Measurements from ENCODE around the gene GOLGB1.
"Not testable (repeated sequence)": the region's sequence is repeated elsewhere in the genome, so short reads cannot be mapped to it uniquely, and the experiment has no call there.

GOLGB1 gene

DNA sequence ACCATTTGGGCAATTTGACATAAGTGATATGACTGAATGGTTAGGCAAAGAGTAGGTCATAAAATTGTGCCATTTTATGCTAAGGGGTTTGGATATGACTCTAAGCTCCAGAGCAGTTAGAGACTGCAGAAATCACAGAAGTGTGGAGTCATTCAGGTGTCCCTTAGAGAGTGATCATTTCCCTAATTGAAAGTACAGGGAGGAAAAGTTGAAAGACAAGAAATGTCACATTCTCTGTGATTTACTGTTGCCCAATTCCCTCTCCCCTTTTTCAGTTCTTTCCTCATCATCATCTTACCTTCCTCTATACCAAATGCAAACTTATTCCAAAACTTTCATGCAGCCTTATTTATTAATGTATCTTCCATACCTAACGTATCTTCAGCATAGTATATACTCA is 2.7 kb upstream of the GOLGB1 start:
- H4K8ac ChIP-seq (ENCODE audit: low read depth, low read length): no peak overlapping the region
- no peak overlapping the region for H2BK15ac ChIP-seq (replicated peaks; ENCODE audit: low read depth)
- WGBS (ENCODE audit: extremely low coverage, insufficient coverage, low lambda C conversion rate): 100% methylated on average over 1 of the region's 1 CpG
- H3K4ac ChIP-seq (ENCODE audit: low read depth, low read length): no peak overlapping the region
- no peak overlapping the region for H3K23ac ChIP-seq (ENCODE audit: low read length)
- no peak overlapping the region for H4K5ac ChIP-seq (ENCODE audit: low read length)
- H3K27ac ChIP-seq (ENCODE audit: low read depth, low read length): no peak overlapping the region
- DNase-seq: peak; percentile 9
- no peaks in the 10 kb centered on the region for H3K36me3 ChIP-seq (ENCODE audit: control insufficient read depth, insufficient read depth, low read length)
- no peak overlapping the region for H3K9ac ChIP-seq (ENCODE audit: low read length)
- no peak overlapping the region for H3K4me3 ChIP-seq (ENCODE audit: low read length)
- peaks cover 8% of the 10 kb centered on the region for H3K79me2 ChIP-seq (ENCODE audit: control insufficient read depth, insufficient read depth, low read length)
- H2AK5ac ChIP-seq (ENCODE audit: low read length): no peak overlapping the region
- no peak overlapping the region for H3K56ac ChIP-seq (ENCODE audit: low read length)
- H3K27me3 ChIP-seq (ENCODE audit: insufficient read depth, low read length, poor library complexity): no peaks in the 10 kb centered on the region
- no peak overlapping the region for H3K18ac ChIP-seq (ENCODE audit: low read length)
- H3K79me1 ChIP-seq (ENCODE audit: low read length): peaks cover 6% of the 10 kb centered on the region
- H2BK120ac ChIP-seq (ENCODE audit: low read depth, low read length): no peak overlapping the region
- no peak overlapping the region for H2BK5ac ChIP-seq (ENCODE audit: low read length)
- peaks cover 3% of the 10 kb centered on the region for H3K4me1 ChIP-seq (ENCODE audit: control insufficient read depth, low read depth, low read length)
- no peak overlapping the region for H3K4me2 ChIP-seq (ENCODE audit: low read length)

DNA sequence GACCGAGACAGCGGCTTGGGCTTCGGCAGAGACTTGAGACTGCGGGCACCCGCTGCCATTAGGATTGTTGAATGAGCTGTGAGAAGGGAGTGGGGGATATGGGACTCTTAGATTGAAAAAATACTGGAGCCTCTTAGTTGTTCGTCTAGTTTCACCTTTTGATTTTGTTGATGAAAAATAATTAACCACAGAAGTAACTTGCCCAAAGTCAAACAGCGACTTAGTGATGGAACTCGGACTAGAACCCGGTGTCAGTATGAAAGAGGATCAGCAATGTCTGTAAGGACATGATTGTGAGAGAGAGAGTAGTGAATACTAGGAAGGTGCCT is 510 bp upstream of the GOLGB1 start:
- Histone ChIP-seq H3K4me2 (ENCODE audit: low read length) (peak overlapping the region; percentile 83), H3K4me3 (ENCODE audit: low read length) (peak overlapping the region; percentile 64), H3K36me3 (ENCODE audit: control insufficient read depth, insufficient read depth, low read length) (no peaks in the 10 kb centered on the region), H3K56ac (ENCODE audit: low read length) (peak overlapping the region; percentile 53), H2BK120ac (ENCODE audit: low read depth, low read length) (no peak overlapping the region), H2BK5ac (ENCODE audit: low read length) (no peak overlapping the region), H3K23ac (ENCODE audit: low read length) (no peak overlapping the region), H3K79me2 (ENCODE audit: control insufficient read depth, insufficient read depth, low read length) (peaks cover 8% of the 10 kb centered on the region), H3K4ac (ENCODE audit: low read depth, low read length) (no peak overlapping the region), H3K4me1 (ENCODE audit: control insufficient read depth, low read depth, low read length) (peaks cover 3% of the 10 kb centered on the region), H2AK5ac (ENCODE audit: low read length) (no peak overlapping the region), H3K18ac (ENCODE audit: low read length) (no peak overlapping the region), H3K79me1 (ENCODE audit: low read length) (peaks cover 7% of the 10 kb centered on the region), H4K8ac (ENCODE audit: low read depth, low read length) (no peak overlapping the region), H3K9ac (ENCODE audit: low read length) (peak overlapping the region; percentile 66), H3K27me3 (ENCODE audit: insufficient read depth, low read length, poor library complexity) (no peaks in the 10 kb centered on the region), H4K5ac (ENCODE audit: low read length) (no peak overlapping the region), H3K27ac (ENCODE audit: low read depth, low read length) (no peak overlapping the region), H2BK15ac (replicated peaks; ENCODE audit: low read depth) (no peak overlapping the region)
- WGBS (ENCODE audit: extremely low coverage, insufficient coverage, low lambda C conversion rate): no CpG with 5 or more reads among the region's 9 CpGs
- no peak for DNase-seq

DNA sequence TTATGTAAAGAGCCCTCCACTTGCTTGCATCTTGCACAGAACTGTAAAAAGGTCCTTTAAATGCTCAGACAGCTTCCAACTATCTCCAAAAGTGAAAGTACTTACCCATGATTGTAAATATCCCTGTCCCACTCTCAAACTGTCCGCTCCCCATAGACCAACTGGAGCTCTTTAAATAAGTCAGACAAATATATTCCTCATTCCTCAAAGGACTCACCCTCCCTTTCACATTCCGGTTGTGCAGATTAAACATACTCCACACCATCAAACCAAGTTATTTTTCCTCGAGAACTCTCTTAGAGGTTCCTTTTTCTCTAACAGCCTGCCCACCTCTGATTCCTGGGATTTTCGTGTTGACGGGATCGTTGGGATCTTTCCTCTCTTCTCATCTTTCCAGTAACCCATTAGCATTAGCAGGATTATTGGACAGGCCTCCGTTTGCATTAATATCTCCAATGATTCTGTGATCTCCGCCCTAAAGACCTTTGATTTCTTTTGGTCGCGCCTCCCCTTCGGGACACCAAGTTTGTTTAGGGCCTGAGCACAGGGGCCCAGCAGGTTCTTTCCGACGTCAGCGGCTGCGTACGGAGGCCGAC is 763 bp downstream of the GOLGB1 start:
- no peak overlapping the region for H3K18ac ChIP-seq (ENCODE audit: low read length)
- no CpG with 5 or more reads among the region's 17 CpGs for WGBS (ENCODE audit: extremely low coverage, insufficient coverage, low lambda C conversion rate)

DNA sequence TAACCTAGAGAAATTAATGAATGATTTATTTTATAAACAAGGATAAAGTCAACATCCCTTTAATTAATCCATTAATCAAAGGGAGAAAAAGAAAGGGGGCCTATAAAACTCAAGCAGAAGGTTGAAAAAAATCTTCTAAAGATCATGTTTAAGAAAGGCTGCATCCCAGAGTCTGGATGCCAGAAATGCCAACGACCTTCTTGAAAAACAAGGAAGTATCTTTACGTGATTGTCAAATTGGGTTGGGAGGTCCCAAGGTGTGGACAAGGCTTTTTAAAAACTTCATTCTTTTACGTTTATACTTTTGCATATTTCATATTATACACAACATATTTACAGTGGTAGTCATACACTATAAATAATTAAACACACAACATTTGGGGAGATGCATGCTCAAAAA is 1.6 kb downstream of the GOLGB1 start:
- H2AK5ac ChIP-seq (ENCODE audit: low read length): no peak overlapping the region
- H3K18ac ChIP-seq (ENCODE audit: low read length): no peak overlapping the region
- DNase-seq: peak; percentile 23
- H3K79me2 ChIP-seq (ENCODE audit: control insufficient read depth, insufficient read depth, low read length): peaks cover 8% of the 10 kb centered on the region
- peaks cover 3% of the 10 kb centered on the region for H3K4me1 ChIP-seq (ENCODE audit: control insufficient read depth, low read depth, low read length)
- no peak overlapping the region for H4K5ac ChIP-seq (ENCODE audit: low read length)
- no peak overlapping the region for H2BK5ac ChIP-seq (ENCODE audit: low read length)
- H3K4me3 ChIP-seq (ENCODE audit: low read length): no peak overlapping the region
- H3K27me3 ChIP-seq (ENCODE audit: insufficient read depth, low read length, poor library complexity): no peaks in the 10 kb centered on the region
- H3K27ac ChIP-seq (ENCODE audit: low read depth, low read length): no peak overlapping the region
- H2BK120ac ChIP-seq (ENCODE audit: low read depth, low read length): no peak overlapping the region
- no peak overlapping the region for H3K9ac ChIP-seq (ENCODE audit: low read length)
- no peak overlapping the region for H3K4ac ChIP-seq (ENCODE audit: low read depth, low read length)
- no peaks in the 10 kb centered on the region for H3K36me3 ChIP-seq (ENCODE audit: control insufficient read depth, insufficient read depth, low read length)
- H4K8ac ChIP-seq (ENCODE audit: low read depth, low read length): no peak overlapping the region
- H3K56ac ChIP-seq (ENCODE audit: low read length): no peak overlapping the region
- WGBS (ENCODE audit: extremely low coverage, insufficient coverage, low lambda C conversion rate): no CpG with 5 or more reads among the region's 3 CpGs
- H3K4me2 ChIP-seq (ENCODE audit: low read length): no peak overlapping the region
- H3K79me1 ChIP-seq (ENCODE audit: low read length): peaks cover 11% of the 10 kb centered on the region
- no peak overlapping the region for H2BK15ac ChIP-seq (replicated peaks; ENCODE audit: low read depth)
- H3K23ac ChIP-seq (ENCODE audit: low read length): no peak overlapping the region

More for the DNA sequence above, 763 bp downstream of the GOLGB1 start:
- peak overlapping the region; percentile 96 for H3K56ac ChIP-seq (ENCODE audit: low read length)
- peaks cover 8% of the 10 kb centered on the region for H3K79me2 ChIP-seq (ENCODE audit: control insufficient read depth, insufficient read depth, low read length)
- H3K79me1 ChIP-seq (ENCODE audit: low read length): peaks cover 11% of the 10 kb centered on the region
- no peak overlapping the region for H2BK5ac ChIP-seq (ENCODE audit: low read length)
- H3K9ac ChIP-seq (ENCODE audit: low read length): peak overlapping the region; percentile 97
- no peak overlapping the region for H4K8ac ChIP-seq (ENCODE audit: low read depth, low read length)
- peaks cover 3% of the 10 kb centered on the region for H3K4me1 ChIP-seq (ENCODE audit: control insufficient read depth, low read depth, low read length)
- no peak overlapping the region for H2BK120ac ChIP-seq (ENCODE audit: low read depth, low read length)
- no peak overlapping the region for H3K4ac ChIP-seq (ENCODE audit: low read depth, low read length)
- H3K36me3 ChIP-seq (ENCODE audit: control insufficient read depth, insufficient read depth, low read length): no peaks in the 10 kb centered on the region
- H3K4me2 ChIP-seq (ENCODE audit: low read length): peak overlapping the region; percentile 83
- H2BK15ac ChIP-seq (replicated peaks; ENCODE audit: low read depth): no peak overlapping the region
- DNase-seq: no peak
- no peaks in the 10 kb centered on the region for H3K27me3 ChIP-seq (ENCODE audit: insufficient read depth, low read length, poor library complexity)
- H3K4me3 ChIP-seq (ENCODE audit: low read length): peak overlapping the region; percentile 97
- no peak overlapping the region for H2AK5ac ChIP-seq (ENCODE audit: low read length)
- H3K23ac ChIP-seq (ENCODE audit: low read length): no peak overlapping the region
- no peak overlapping the region for H3K27ac ChIP-seq (ENCODE audit: low read depth, low read length)
- H4K5ac ChIP-seq (ENCODE audit: low read length): no peak overlapping the region

DNA sequence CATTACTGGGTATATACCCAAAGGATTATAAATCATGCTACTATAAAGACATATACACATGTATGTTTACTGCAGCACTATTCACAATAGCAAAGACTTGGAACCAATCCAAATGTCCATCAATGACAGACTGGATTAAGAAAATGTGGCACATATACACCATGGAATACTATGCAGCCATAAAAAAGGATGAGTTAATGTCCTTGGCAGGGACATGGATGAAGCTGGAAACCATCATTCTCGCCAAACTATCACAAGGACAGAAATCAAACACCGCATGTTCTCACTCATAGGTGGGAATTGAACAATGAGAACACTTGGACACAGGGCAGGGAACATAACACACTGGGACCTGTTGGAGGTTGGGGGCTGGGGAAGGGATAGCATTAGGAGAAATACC is 6.4 kb downstream of the GOLGB1 start:
- not testable (repeated sequence) for H3K4me3 ChIP-seq (ENCODE audit: low read length); H3K27me3 ChIP-seq (ENCODE audit: insufficient read depth, low read length, poor library complexity); DNase-seq; H2AK5ac ChIP-seq (ENCODE audit: low read length); H3K18ac ChIP-seq (ENCODE audit: low read length); H4K5ac ChIP-seq (ENCODE audit: low read length); H3K36me3 ChIP-seq (ENCODE audit: control insufficient read depth, insufficient read depth, low read length); H3K56ac ChIP-seq (ENCODE audit: low read length); H2BK5ac ChIP-seq (ENCODE audit: low read length); H3K23ac ChIP-seq (ENCODE audit: low read length); H2BK120ac ChIP-seq (ENCODE audit: low read depth, low read length); H3K4me2 ChIP-seq (ENCODE audit: low read length); H3K4ac ChIP-seq (ENCODE audit: low read depth, low read length); H4K8ac ChIP-seq (ENCODE audit: low read depth, low read length); H3K4me1 ChIP-seq (ENCODE audit: control insufficient read depth, low read depth, low read length); H3K27ac ChIP-seq (ENCODE audit: low read depth, low read length); H3K79me1 ChIP-seq (ENCODE audit: low read length); H3K9ac ChIP-seq (ENCODE audit: low read length); H3K79me2 ChIP-seq (ENCODE audit: control insufficient read depth, insufficient read depth, low read length); H2BK15ac ChIP-seq (replicated peaks; ENCODE audit: low read depth)
- WGBS (ENCODE audit: extremely low coverage, insufficient coverage, low lambda C conversion rate): no CpG with 5 or more reads among the region's 2 CpGs

DNA sequence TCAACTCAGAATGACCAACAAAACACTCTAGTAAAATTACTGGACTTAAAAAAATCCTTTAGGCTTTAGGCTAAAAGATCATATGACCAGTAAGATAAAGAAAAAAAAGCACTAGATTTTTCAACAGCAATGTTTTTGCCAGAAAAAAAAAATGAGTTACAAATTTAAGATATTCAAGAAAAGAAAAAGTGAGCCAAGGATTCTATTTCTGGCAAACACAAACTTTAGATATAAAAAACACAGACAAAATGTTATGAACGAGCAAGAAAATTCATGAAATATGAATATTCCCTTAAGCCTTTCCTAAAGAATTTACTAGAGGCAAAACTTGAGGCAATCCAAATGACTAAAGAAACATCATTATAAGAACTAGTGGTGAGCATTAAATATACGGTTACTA is 8.6 kb downstream of the GOLGB1 start:
- Histone ChIP-seq H3K79me1 (ENCODE audit: low read length) (peaks cover 7% of the 10 kb centered on the region), H2AK5ac (ENCODE audit: low read length) (no peak overlapping the region), H3K36me3 (ENCODE audit: control insufficient read depth, insufficient read depth, low read length) (no peaks in the 10 kb centered on the region), H3K27ac (ENCODE audit: low read depth, low read length) (no peak overlapping the region), H3K4ac (ENCODE audit: low read depth, low read length) (no peak overlapping the region), H3K4me3 (ENCODE audit: low read length) (no peak overlapping the region), H3K4me2 (ENCODE audit: low read length) (no peak overlapping the region), H3K18ac (ENCODE audit: low read length) (no peak overlapping the region), H3K4me1 (ENCODE audit: control insufficient read depth, low read depth, low read length) (no peaks in the 10 kb centered on the region), H3K23ac (ENCODE audit: low read length) (no peak overlapping the region), H3K56ac (ENCODE audit: low read length) (no peak overlapping the region), H3K79me2 (ENCODE audit: control insufficient read depth, insufficient read depth, low read length) (peaks cover 3% of the 10 kb centered on the region), H2BK15ac (replicated peaks; ENCODE audit: low read depth) (no peak overlapping the region), H4K5ac (ENCODE audit: low read length) (no peak overlapping the region), H2BK5ac (ENCODE audit: low read length) (no peak overlapping the region), H3K27me3 (ENCODE audit: insufficient read depth, low read length, poor library complexity) (no peaks in the 10 kb centered on the region), H3K9ac (ENCODE audit: low read length) (no peak overlapping the region), H4K8ac (ENCODE audit: low read depth, low read length) (no peak overlapping the region), H2BK120ac (ENCODE audit: low read depth, low read length) (no peak overlapping the region)
- WGBS (ENCODE audit: extremely low coverage, insufficient coverage, low lambda C conversion rate): no CpG with 5 or more reads among the region's 2 CpGs
- DNase-seq: no peak
